Endometrial microvascular endothelial cells (primary cell): ENCODE data around the gene WDR83. TPM values are rescaled to one million over a fixed set of nuclear protein-coding genes. Genes with fewer than 3 reads are reported as not detected.
"Not testable (repeated sequence)": the region's sequence is repeated elsewhere in the genome, so short reads cannot be mapped to it uniquely, and the experiment has no call there.

Experiments
- in situ Hi-C: cut with HindIII; loops from 2 replicates; pipeline ENCODE4 v1.10.0; 2017; ENCODE audit warnings: low sequenced_read_pairs, low pct_unique_long_range_greater_than_20kb; ENCODE audit errors: inconsistent ontology term
- total RNA-seq: library from RNA; depleted of rRNA; stranded (reverse); fragments of >200 nt; gene quantifications from one replicate; pipeline ENCODE4 v1.2.3, GENCODE V29; 2015; ENCODE audit errors: inconsistent ontology term

WDR83 gene
- total RNA-seq, 1 donor from 2014 or later: 5.5 TPM

GRCh38 chr19:12676928-12677327 lies 10.3 kb downstream of the WDR83 start:
- in situ Hi-C loops: no loop called here

- in situ Hi-C loops: not testable (repeated sequence)
Measured at GRCh38 chr19:12678039-12678438, 11.4 kb downstream of the WDR83 start.

- in situ Hi-C loops: no loop called here
Measured at GRCh38 chr19:12680034-12680433, 13.4 kb downstream of the WDR83 start.

GRCh38 chr19:12681074-12681987 lies 14.7 kb downstream of the WDR83 start, which contains the start of gene DHPS:
Gene DHPS (minus strand): TSS chr19:12681880. CDS start chr19:12681766, 114 bp downstream.
- in situ Hi-C loops: no loop called here

- in situ Hi-C loops: no loop called here
Measured at GRCh38 chr19:12685831-12686230, 19.2 kb downstream of the WDR83 start.

GRCh38 chr19:12687496-12688196 lies 21.0 kb downstream of the WDR83 start, which contains the start of gene GNG14:
Gene GNG14 (plus strand): TSS chr19:12687998. CDS start chr19:12688049, 51 bp downstream.
- in situ Hi-C loops: no loop called here

- in situ Hi-C loops: no loop called here
Measured at GRCh38 chr19:12689012-12689411, 22.4 kb downstream of the WDR83 start.

- in situ Hi-C loops: no loop called here
Measured at GRCh38 chr19:12689581-12690216, 23.1 kb downstream of the WDR83 start.

- in situ Hi-C loops: no loop called here
Measured at GRCh38 chr19:12692960-12693359, 26.4 kb downstream of the WDR83 start.

- in situ Hi-C loops: no loop called here
Measured at GRCh38 chr19:12694641-12695040, 28.0 kb downstream of the WDR83 start.

GRCh38 chr19:12695096-12695495 lies 28.5 kb downstream of the WDR83 start:
- in situ Hi-C loops: no loop called here

GRCh38 chr19:12695514-12695913 lies 28.9 kb downstream of the WDR83 start:
- in situ Hi-C loops: no loop called here

- in situ Hi-C loops: no loop called here
Measured at GRCh38 chr19:12695997-12696365, 29.4 kb downstream of the WDR83 start.

GRCh38 chr19:12696366-12697335 lies 30.0 kb downstream of the WDR83 start, which contains the start of gene FBXW9:
Gene FBXW9 (minus strand): TSS chr19:12696631. CDS start chr19:12696581, 50 bp downstream.
- in situ Hi-C loops: no loop called here

GRCh38 chr19:12697425-12697824 lies 30.8 kb downstream of the WDR83 start:
- in situ Hi-C loops: not testable (repeated sequence)

GRCh38 chr19:12698138-12698537 lies 31.5 kb downstream of the WDR83 start:
- in situ Hi-C loops: no loop called here

GRCh38 chr19:12701596-12702282 lies 35.1 kb downstream of the WDR83 start:
- in situ Hi-C loops: no loop called here

- in situ Hi-C loops: no loop called here
Measured at GRCh38 chr19:12703046-12703445, 36.4 kb downstream of the WDR83 start.
